GM21717 (cell line): Measurements from ENCODE around the gene SIM2.

Source experiments
- ATAC-seq: cut with Tn5 transposase; IDR thresholded peaks from one replicate; pipeline ENCODE4 v1.9.1; 2021; ENCODE audit warnings: mild to moderate bottlenecking, moderate library complexity; ENCODE audit not compliant: unreplicated experiment

Gene SIM2

GRCh38 chr21:36700295-36700970, 1.5 kb downstream of the SIM2 start:
- ATAC-seq, result no peak

GRCh38 chr21:36700971-36701755, 2.2 kb downstream of the SIM2 start:
- no peak for ATAC-seq

DNA sequence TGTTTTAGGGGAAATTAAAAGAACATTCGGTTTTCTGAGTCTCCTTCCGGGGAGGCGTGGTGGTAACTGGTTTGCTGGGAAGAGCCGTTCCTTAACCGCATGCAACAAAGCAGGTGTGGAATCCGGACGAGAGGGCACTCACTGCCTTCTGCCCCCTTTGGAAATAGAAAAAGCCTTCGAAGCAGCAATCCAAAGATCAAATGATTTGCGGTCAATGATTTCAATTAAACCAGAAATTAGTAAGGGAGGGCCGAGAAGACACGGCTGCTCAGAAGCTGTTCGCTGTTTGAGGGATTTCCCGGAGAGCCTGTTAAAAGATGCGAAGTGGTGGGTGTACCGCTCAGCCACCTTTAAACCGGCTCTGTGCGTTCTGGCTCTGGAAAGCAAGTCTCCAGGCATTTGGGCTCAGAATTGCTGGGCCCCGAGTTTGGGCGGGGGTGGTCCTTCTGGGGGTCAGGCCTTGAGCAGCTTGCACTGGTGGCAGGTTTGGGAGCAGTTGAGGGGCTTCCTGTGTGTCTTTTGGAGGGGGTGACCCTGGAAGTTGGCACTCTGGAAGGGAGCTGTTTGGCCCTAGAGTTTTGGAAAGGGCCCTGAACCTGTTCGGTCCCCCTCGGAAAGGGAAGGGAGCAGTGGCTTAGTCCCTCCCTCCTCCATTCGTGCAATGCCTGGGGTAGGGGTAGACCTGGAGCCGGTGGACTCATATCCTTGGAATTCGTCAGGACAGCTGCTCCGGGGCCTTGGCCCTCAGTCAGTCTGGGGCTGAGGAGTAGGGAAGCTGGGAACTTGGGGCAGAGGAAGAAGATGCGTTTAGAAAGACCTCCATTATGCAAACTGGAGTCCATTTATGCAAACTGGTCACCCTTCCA, 3.1 kb downstream of the SIM2 start:
- no peak for ATAC-seq

DNA sequence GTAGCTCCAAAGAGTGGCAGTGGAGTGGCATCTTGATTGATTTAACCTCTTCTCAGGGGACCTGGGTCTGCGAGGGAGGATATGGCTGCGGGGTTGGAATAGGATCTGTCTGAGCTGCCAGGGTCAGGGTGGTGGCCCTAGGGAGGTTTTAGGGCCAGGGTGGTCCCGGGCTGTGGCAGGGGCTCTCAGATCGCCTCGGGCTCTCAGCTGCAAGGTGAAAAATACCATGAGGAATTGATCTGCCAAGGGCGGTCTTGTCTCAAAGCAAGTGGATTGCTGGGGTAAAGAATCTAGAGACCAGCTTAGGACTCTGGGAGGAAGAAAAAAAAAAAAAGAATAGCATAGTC, 3.7 kb downstream of the SIM2 start:
- no peak for ATAC-seq

DNA sequence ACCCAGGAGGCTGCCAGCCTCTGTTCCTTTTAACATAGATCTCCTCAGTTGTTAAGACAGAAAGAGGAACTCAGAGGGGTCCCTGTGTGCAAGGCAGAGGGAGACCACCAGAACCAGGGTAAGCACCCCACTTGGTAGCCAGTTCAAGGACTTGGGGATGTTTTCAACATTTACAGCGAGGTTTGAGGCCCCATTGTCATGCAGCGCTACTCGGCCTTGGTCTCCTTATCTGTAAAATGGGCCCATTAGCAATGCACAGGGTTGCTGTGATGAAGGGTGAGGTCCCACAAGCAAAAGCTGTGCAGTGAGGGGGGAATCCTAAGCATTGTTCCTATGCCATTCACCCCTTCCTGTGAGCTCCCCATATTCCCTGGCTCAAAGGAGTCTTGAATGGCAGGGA, 4.2 kb downstream of the SIM2 start:
- no peak for ATAC-seq

DNA sequence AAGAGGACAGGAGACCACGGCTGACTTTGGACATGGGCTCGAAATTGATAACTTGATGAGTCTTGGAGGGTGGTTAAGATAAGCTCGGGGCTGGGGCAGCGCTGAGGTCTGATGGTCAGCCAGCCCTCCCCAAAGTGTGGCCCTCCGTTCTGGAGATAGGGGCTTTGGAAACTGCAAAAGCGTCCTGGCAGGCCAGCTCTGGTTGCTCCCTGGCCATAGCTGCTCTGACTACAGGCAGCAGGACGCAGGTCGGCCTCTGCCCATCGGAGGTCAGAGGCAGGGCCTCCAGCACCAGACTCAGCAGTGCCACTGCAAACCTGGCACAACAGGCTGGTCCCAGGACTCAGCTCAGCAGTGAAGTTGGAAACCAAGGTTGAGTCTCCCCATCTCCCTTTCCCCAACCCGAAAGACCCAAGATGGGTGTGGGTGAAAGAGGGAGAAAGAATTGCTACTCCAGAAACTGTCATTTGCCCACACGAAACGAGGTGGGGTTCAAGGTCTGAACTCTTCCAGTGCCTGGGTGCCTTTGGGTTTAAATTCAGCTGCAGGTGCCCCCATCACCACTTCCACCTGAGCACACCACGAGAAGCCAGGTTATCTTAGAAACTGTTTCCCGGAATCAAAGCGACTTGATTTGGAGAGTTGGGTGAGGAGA, 4.8 kb downstream of the SIM2 start:
- no peak for ATAC-seq

- no peak for ATAC-seq
Measured at GRCh38 chr21:36704281-36704957, 5.5 kb downstream of the SIM2 start.

DNA sequence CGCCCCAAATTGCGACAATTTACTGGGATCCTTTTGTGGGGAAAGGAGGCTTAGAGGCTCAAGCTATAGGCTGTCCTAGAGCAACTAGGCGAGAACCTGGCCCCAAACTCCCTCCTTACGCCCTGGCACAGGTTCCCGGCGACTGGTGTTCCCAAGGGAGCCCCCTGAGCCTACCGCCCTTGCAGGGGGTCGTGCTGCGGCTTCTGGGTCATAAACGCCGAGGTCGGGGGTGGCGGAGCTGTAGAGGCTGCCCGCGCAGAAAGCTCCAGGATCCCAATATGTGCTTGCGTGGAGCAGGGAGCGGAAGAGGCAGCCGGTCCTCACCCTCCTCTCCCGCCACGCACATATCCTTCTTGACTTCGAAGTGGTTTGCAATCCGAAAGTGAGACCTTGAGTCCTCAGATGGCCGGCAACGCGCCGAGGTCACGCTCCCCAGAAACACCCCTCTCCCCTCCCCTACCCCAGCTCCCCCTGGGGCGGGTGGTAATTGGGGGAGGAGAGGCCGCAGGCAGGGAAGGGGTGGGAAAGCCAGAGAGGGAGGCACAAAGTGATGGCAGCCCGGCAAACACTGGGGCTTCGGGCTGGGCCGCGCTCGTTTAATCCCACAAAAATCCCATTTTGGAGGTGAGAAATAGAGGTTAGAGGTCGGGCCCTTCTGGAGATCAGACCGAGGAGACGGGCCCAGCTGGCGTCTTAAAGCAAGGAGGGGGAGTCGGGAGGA, 6.2 kb downstream of the SIM2 start:
- ATAC-seq, result no peak

DNA sequence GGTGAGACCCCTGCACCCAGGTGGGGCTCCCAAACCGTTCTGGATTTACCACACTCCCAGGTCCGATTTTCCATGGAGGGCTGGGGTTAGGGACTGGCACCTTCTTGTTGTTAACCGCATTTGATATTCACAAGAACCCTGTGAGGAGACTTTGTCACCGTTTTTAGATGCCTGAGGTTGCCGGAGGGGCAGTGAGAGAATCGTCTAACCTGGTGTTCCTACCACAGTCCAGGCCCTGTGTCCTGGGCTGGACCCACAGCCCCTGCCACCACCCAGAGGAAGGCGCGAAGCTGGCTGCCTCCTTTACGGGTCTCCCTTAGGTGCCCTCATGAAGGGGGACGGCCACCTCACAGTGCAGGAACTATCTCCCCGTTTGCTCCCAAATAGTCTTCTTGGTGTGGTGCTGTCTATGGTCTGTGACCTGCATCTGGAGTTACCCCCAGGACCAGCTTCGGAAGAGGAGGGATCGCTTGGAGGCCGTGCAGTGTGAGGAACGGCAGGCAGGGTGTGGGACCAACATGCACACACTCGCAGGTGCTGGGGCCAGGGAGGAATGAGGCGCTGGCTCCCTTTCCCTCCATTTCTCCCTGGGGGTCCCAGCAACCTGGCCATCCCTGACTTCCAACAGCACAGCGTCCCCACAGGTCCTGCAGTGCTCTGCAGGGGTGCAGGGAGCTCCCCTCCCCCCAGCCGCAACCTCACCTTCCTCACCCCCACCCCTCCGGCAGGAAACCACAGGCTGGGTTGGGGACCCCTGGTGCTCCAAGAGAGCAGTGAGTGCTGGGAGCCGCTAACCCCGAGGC, 7.0 kb downstream of the SIM2 start:
- ATAC-seq, result no peak

DNA sequence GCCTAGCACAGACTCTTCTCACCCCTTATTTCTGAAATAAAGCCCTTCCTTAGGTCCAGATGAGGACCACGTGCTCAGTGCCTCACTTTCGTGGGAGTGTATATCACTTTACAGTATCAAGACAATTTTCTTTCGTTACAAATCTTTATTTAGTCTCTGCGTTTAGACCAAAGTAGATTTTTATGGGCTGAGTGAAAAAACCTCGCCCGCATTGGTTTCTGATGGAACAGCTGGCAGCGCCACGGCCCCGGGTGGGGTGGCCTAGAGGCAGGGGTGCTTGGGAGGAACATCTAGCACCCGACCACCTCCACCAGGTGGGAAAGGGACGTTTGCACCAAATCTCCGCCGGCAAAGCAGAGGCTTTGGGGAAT, 7.6 kb downstream of the SIM2 start:
- no peak for ATAC-seq

DNA sequence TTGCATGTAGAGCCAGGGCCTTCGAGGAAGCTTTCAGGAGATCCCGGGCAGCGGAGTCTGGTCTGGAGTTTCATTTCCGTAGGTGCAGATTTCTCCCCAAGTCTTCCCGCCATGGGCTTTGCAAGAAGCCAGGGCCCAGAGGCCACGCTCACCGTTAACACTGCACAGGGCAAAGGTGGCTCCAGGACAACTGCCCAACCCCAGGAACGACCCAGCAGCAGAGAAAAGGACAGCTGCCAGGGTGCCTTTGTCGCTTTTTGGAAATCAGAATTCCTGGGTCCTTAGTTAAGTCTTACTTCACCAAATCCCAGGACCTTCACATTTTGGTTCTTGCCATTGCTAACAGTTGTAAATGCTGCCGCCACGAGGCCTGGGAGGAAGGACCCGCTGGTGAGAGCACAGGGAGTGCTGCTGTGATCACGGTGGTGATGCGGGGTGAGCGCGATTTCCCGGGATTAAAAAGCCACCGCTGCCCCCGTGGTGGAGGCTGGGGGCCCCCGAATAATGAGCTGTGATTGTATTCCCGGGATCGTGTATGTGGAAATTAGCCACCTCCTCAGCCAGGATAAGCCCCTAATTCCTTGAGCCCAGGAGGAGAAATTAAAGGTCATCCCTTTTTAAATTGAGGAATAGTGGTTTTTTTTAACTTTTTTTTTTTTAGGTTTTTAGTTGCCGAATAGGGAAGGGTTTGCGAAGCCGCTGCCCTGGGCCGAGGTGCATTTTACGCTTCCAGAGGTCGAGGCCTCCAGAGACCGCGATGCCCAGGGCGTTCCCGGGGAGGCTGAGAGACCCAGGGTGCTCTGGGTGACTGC, 8.2 kb downstream of the SIM2 start:
- ATAC-seq, result no peak

DNA sequence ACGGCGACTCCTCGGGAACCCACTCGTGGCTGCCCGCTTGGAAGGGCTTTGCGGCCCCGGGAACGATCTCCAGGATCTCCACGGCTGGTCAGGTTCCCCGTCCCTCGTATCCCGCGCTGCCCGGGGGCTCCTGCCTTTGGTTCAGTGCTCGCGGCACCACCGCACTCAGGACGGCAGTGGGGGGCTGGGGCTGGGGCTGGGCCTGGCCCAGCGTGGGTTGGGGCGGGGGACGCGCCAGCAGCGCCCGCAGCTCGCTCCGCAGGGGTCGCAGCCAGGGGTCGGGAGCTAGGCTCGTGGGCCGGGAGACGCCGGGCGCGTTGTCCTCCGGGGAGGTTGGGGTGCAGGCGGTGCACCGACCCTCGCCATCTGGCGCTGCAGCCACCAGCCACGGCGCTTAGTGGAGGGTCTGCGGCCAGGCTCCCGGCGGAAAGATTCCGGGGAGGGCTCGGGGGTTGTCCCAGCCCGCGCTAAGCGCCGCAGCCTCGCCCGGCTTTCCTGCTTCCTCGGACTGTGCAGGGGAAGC, 8.9 kb downstream of the SIM2 start:
- no peak for ATAC-seq

DNA sequence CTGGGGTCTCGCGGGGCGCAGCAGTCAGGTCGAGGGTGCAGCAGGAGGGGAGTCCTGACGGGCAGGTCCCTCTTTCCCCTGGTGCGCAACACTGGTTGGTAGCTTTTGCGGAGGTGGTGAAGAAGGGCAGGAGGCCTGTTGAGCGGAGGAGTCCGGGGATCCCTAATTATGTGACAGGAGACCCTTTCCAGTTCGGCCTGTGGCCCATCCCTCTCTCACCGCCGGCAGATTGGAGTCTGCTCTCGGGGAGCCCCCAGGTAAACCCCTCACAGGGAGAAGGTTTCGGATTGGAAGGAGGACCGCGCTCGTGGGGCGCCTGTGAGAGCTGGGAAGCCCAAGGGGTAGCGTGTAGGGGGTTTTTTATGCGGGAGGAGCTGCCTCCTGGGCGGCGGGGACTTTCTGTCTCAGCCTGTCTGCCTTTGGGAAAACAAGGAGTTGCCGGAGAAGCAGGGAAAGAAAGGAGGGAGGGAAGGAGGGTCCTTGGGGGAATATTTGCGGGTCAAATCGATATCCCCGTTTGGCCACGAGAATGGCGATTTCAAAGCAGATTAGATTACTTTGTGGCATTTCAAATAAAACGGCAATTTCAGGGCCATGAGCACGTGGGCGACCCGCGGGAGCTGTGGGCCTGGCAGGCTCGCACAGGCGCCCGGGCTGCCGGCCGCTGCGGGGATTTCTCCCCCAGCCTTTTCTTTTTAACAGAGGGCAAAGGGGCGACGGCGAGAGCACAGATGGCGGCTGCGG, 9.5 kb downstream of the SIM2 start:
- no peak for ATAC-seq

DNA sequence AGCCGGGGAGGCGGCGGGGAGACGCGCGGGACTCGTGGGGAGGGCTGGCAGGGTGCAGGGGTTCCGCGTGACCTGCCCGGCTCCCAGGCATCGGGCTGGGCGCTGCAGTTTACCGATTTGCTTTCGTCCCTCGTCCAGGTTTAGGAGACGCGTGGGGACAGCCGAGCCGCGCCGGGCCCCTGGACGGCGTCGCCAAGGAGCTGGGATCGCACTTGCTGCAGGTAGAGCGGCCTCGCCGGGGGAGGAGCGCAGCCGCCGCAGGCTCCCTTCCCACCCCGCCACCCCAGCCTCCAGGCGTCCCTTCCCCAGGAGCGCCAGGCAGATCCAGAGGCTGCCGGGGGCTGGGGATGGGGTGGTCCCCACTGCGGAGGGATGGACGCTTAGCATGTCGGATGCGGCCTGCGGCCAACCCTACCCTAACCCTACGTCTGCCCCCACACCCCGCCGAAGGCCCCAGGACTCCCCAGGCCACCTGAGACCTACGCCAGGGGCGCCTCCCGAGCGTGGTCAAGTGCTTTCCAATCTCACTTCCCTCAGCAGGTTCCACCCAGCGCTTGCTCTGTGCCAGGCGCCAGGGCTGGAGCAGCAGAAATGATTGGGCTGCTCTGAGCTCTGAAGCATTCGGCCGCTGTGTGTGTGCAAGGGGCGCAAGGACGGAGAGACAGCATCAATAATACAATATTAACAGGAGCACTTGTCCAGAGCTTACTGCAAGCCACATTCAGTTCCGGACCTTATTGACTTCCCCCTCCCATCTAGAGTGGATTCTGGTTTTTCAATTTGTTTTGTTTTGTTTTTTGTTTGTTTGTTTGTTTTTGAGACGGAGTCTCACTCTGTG, 10.3 kb downstream of the SIM2 start:
- no peak for ATAC-seq

- ATAC-seq, result no peak
Measured at GRCh38 chr21:36709868-36710728, 11.2 kb downstream of the SIM2 start.

- ATAC-seq, result no peak
Measured at GRCh38 chr21:36710729-36711048, 11.8 kb downstream of the SIM2 start.
